K562 (cell line): Measurements from ENCODE around the gene ALG14. TPM values are rescaled to one million over a fixed set of nuclear protein-coding genes. Genes with fewer than 3 reads are reported as not detected.
A peak's percentile ranks its signal among the peaks of the same experiment; 100 is the strongest.

Experiments used
- ELF1 ChIP-seq: fragments of 200-800 bp; sonication (Bioruptor generic); IDR thresholded peaks from 2 replicates; pipeline ENCODE4 v1.6.1; 2016; ENCODE audit warnings: missing genetic modification characterization, missing compliant biosample characterization
- ETS2 ChIP-seq: IDR thresholded peaks from 2 replicates; pipeline ENCODE4 v1.6.1; 2016; ENCODE audit warnings: borderline replicate concordance, missing genetic modification characterization, mild to moderate bottlenecking, moderate library complexity, missing compliant biosample characterization; ENCODE audit not compliant: poor library complexity, severe bottlenecking
- ETV1 ChIP-seq: fragments of 450-650 bp; conservative IDR thresholded peaks from 2 replicates; pipeline ENCODE4 v1.6.1; 2016; ENCODE audit warnings: missing genetic modification characterization, control low read depth, low read depth, missing compliant biosample characterization
- GTF2A2 ChIP-seq: IDR thresholded peaks from 2 replicates; pipeline ENCODE4 v1.6.1; 2016; ENCODE audit warnings: mild to moderate bottlenecking, missing genetic modification characterization, missing compliant biosample characterization
- GTF2B ChIP-seq: IDR thresholded peaks from 2 replicates; pipeline ENCODE4 v1.6.1; 2011; ENCODE audit not compliant: insufficient read length; ENCODE audit errors: extremely low read depth
- HDAC3 ChIP-seq: fragments of 450-650 bp; IDR thresholded peaks from 2 replicates; pipeline ENCODE4 v1.6.1; 2018; ENCODE audit warnings: borderline replicate concordance, mild to moderate bottlenecking, moderate library complexity; ENCODE audit not compliant: partially characterized antibody
- NFIX ChIP-seq: fragments of 250-450 bp; sonication (Bioruptor Pico); IDR thresholded peaks from 2 replicates; pipeline ENCODE4 v1.4.0; 2020; ENCODE audit warnings: low read depth, mild to moderate bottlenecking, moderate library complexity
- RBM15 ChIP-seq: fragments of 200-400 bp; formaldehyde crosslinking; IDR thresholded peaks from 2 replicates; pipeline ENCODE4 v1.6.1; 2018; ENCODE audit warnings: mild to moderate bottlenecking, low read length, moderate library complexity; ENCODE audit not compliant: insufficient read depth
- RBM22 ChIP-seq: fragments of 200-400 bp; formaldehyde crosslinking; IDR thresholded peaks from 2 replicates; pipeline ENCODE4 v1.6.1; 2018; ENCODE audit warnings: low read length, low read depth; ENCODE audit not compliant: poor library complexity, severe bottlenecking
- SRSF3 ChIP-seq: fragments of 200-400 bp; formaldehyde crosslinking; IDR thresholded peaks from 2 replicates; pipeline ENCODE4 v1.6.1; 2016; ENCODE audit warnings: mild to moderate bottlenecking, low read length, moderate library complexity; ENCODE audit not compliant: insufficient read depth
- STAT6 ChIP-seq: sonication (generic); formaldehyde crosslinking; IDR thresholded peaks from 2 replicates; pipeline ENCODE4 v1.8.1; 2023; ENCODE audit warnings: mild to moderate bottlenecking, missing genetic modification reagents
- USF2 ChIP-seq: sonication (generic); formaldehyde crosslinking; IDR thresholded peaks from 2 replicates; pipeline ENCODE4 v1.5.0; 2020; ENCODE audit warnings: missing genetic modification reagents
- ZBTB8A ChIP-seq: fragments of 450-650 bp; IDR thresholded peaks from 2 replicates; pipeline ENCODE4 v1.6.1; 2018; ENCODE audit warnings: mild to moderate bottlenecking, moderate library complexity; ENCODE audit not compliant: partially characterized antibody
- ZNF324 ChIP-seq: fragments of 250-450 bp; sonication (Bioruptor Pico); IDR thresholded peaks from 2 replicates; pipeline ENCODE4 v1.4.0; 2020; ENCODE audit warnings: mild to moderate bottlenecking
- ZNF354B ChIP-seq: fragments of 250-450 bp; sonication (Bioruptor Pico); IDR thresholded peaks from 2 replicates; pipeline ENCODE4 v1.4.0; 2020
- ZNF57 ChIP-seq: fragments of 450-650 bp; formaldehyde crosslinking; IDR thresholded peaks from 2 replicates; pipeline ENCODE4 v1.4.0; 2020; ENCODE audit warnings: mild to moderate bottlenecking, moderate library complexity
- ZNF592 ChIP-seq: fragments of 450-650 bp; IDR thresholded peaks from 2 replicates; pipeline ENCODE4 v1.6.1; 2017; ENCODE audit warnings: antibody characterized with exemption, mild to moderate bottlenecking
- ZNF766 ChIP-seq: fragments of 200-800 bp; sonication (Bioruptor generic); conservative IDR thresholded peaks from 2 replicates; pipeline ENCODE4 v1.6.1; 2016; ENCODE audit warnings: missing genetic modification characterization, missing compliant biosample characterization
- ZNF778 ChIP-seq: fragments of 450-650 bp; formaldehyde crosslinking; IDR thresholded peaks from 2 replicates; pipeline ENCODE4 v1.4.0; 2020; ENCODE audit warnings: mild to moderate bottlenecking, moderate library complexity
- polyA plus RNA-seq, 8 experiments: library from polyadenylated mRNA; depleted of rRNA in 4 of 8; stranded (reverse) in 5 of 8; unstranded in 3 of 8; fragments of >200 nt; fragmentation: Nextera tagmentation in 2 of 8; fragmentation: Illumina TruSeq in 1 of 8; extraction: Ambion mirVana in 2 of 8; extraction: Trizol in 1 of 8; gene quantifications; 2 replicates each; pipeline versions ENCODE4 v1.2.1 to v1.2.3, GENCODE V29; 2011 to 2014; ENCODE audit warnings: inconsistent platforms in 1 of 8, missing spikeins in 1 of 8
- total RNA-seq, 7 experiments: library from RNA; depleted of rRNA in 6 of 7; stranded (reverse); fragments of >200 nt in 6 of 7; fragmentation: Illumina TruSeq in 2 of 7; extraction: Trizol in 2 of 7; gene quantifications; 2 replicates each; pipeline versions ENCODE4 v1.2.1 to v1.2.3, GENCODE V29; 2011 to 2021; ENCODE audit warnings: low replicate concordance in 1 of 7

The ALG14 gene
- total and polyA plus RNA-seq, 9 of the 15 experiments (the other 6 are each of a cell fraction or from before 2014, with no cell fraction given): 2.8 to 16.2 (median 4.9) TPM

- no peak for TF ChIP-seq ZNF778 (CRISPR knock-in tag)
- peak; percentile 62; the same call in 1 of the 2 replicates for TF ChIP-seq GTF2A2 (tag)
- no peak for TF ChIP-seq NFIX (CRISPR knock-in tag)
- TF ChIP-seq ETV1 (tag): peak; percentile 64
- no peak for TF ChIP-seq RBM15
- peak; percentile 99 for TF ChIP-seq ZNF592
- TF ChIP-seq SRSF3: no peak
- no peak for TF ChIP-seq USF2 (CRISPR knock-in tag)
- no peak for TF ChIP-seq STAT6
- TF ChIP-seq RBM22: no peak
- TF ChIP-seq ELF1 (tag): 0 out of 2 replicates have a peak, but pooled peaks have one; percentile 31
- no peak for TF ChIP-seq ZNF766 (CRISPR knock-in tag)
- no peak for TF ChIP-seq GTF2B
- TF ChIP-seq ZBTB8A: no peak
- no peak for TF ChIP-seq ZNF57 (CRISPR knock-in tag)
- no peak for TF ChIP-seq ZNF324 (CRISPR knock-in tag)
- no peak for TF ChIP-seq ZNF354B
- TF ChIP-seq HDAC3: no peak
- TF ChIP-seq ETS2 (tag): no peak
These were observed 11.8 kb upstream of the ALG14 start (continued) for GRCh38 chr1:95084317-95085176.
